NCI-H128 (cell line): Measurements from ENCODE around the gene PLEKHM2.
"Not testable (repeated sequence)": the region's sequence is repeated elsewhere in the genome, so short reads cannot be mapped to it uniquely, and the experiment has no call there.

Experiments used
- DNase-seq: peaks from one replicate; lab custom pipeline; 2025; ENCODE audit not compliant: unreplicated experiment; lab: John Stamatoyannopoulos, UW

PLEKHM2 gene

GRCh38 chr1:15676688-15677661 is 7.1 kb upstream of the PLEKHM2 start:
- DNase-seq: no peak

DNA sequence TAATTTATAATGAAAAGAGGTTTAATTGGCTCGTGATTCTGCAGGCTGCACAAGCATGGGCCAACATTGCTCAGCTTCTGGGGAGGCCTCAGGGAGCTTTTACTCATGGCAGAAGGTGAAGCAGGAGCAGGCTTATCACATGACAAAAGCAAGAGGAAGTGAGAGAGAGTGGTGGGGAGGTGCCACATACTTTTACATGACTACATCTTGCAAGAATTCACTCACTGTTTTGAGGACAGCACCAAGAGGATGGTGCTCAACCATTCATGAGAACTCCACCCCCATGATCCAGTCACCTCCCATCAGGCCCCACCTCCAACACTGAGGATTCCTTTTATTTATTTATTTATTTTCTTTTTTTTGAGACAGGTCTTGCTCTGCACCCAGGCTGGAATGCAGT is 5.5 kb upstream of the PLEKHM2 start:
- DNase-seq: no peak

- DNase-seq: no peak
These were observed 4.0 kb upstream of the PLEKHM2 start for GRCh38 chr1:15680131-15680530.

- no peak for DNase-seq
These were observed 3.4 kb upstream of the PLEKHM2 start for GRCh38 chr1:15680561-15681348.

DNA sequence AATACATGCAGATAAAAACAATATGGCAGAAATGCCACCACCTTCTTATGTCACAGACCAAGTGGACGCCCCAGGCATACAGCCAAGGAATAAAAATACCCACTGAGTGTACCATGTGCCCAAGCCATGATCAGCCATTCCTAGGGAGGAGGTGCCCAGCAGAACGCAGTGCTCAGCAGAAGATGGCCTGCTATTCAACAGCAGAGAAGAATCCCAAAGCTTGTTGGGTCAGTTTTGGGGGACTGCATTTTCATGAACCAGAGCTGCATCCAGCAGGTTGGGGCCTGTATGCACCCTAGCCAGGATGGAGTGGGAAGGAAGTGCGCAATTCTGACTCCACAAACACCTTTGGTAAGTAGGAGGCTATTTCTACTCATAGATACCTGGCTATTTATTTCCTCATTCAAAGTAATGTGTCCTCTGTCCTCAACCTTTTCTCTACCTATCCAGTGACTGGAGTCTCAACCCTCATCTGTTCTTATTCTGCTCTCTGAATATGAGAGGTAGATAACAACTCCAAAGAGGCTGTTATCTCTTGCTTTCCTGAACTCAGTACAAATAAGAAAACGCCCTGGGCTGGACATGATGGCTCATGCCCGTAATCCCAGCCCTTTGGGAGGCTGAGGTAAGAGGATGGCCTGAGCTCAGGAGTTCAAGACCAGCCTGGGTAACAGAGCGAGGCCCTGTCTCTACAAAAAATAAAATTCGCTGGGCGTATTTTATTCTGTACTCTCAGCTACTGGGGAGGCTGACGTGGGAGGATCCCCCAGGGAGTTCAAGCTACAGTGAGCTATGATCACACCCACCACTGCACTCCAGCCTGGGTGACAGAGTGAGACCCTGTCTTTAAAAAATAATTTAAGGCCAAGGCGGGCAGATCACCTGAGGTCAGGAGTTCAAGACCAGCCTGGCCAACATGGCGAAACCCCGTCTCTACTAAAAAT is 2.5 kb upstream of the PLEKHM2 start:
- DNase-seq: no peak

- no peak for DNase-seq
These were observed 1.2 kb upstream of the PLEKHM2 start for GRCh38 chr1:15682936-15683341.

- DNase-seq: no peak
These were observed 628 bp upstream of the PLEKHM2 start for GRCh38 chr1:15683345-15684039.

GRCh38 chr1:15684468-15685291 is 560 bp downstream of the PLEKHM2 start:
- DNase-seq: no peak

DNA sequence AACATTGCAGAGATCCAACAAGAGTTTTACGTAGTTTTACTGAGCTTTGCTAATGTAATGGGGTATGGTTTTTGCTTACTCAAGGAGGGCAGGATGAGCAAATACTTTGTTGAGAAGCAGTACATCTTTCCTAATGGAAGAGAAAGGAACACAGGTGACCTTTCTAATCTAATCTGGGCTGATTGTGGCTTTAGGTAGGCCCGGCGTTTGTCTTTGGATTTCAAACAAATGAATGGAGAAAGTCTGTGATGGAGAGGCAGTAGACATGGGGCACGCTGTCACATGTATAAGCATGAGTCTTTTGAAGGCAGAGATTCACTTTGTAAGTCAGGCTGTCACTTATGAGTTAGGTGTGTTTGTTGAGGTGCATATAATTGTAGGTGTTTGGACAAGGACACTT is 1.7 kb downstream of the PLEKHM2 start:
- DNase-seq: no peak

- DNase-seq: no peak
These were observed 3.3 kb downstream of the PLEKHM2 start for GRCh38 chr1:15687446-15687845.

DNA sequence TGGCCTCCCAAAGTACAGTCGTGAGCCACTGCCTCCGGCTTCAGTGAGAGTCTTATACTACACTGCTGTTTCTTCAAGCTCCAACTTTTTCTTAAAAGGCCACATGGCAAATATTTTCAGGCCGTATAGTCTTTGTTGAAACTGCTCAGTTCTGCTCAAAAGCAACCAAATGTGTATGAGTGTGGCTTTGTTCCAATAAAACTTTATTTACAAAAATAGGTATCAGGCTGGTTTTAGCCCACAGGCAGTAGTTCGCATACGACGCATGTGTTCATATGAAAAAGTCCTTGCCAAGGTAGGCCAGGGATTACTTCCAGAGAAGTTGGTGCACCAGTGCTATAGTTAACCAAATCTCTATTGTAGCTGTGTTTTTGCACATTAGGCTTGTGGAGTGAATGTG is 6.2 kb downstream of the PLEKHM2 start:
- DNase-seq: no peak

DNA sequence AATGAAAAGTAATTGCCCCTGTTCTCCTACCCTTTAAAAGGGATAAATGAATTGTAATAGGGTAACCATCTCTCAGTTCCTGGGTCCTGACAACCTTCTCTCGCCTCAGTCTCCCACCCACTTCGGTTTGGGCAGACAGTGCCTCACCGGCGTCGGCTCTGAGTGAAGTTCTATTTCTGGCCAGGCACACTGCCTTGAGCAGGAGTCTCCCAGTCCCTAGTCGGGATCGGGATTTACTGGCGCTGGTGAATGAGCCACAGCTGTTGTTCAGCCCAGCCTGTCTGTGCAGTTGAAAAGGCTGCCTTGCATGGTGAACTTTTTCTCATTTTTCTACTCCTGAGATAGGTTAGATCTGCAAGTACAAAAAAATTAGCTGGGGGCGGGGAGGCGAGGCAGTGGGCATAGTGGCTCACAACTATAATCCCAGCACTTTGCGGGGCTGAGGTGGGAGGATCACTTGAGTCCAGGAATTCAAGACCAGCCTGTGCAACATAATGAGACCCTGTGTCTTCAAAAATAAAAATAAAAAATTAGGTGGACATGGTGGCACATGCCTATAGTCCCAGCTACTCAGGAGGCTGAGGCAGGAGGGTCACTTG is 7.4 kb downstream of the PLEKHM2 start:
- no peak for DNase-seq

DNA sequence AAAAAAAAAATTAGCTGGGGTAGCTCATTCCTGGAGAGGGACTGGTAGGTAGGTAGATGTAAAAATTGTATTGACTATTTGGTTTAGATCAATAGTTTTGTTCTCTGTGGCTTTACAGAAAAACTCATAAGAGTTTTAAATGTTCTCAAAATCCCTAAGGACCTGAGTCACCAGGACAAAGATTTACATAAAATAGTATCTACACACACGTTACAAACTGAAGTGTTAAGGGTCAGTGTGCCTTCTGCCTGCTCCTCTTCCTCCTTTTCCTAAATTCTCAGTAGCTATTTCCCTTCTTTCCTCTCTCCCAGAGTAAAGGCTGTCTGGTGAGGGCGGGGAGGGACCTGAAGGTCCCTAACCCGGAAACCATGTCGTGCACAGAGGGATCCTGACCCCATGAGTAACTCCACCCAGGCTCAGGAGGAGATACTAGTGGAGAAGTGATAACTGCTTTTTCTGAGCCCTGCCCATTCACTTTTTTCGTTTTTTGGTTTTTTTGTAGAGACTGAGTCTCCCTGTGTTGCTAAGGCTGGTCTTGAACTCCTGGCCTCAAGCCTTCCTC is 8.1 kb downstream of the PLEKHM2 start:
- DNase-seq: no peak

DNA sequence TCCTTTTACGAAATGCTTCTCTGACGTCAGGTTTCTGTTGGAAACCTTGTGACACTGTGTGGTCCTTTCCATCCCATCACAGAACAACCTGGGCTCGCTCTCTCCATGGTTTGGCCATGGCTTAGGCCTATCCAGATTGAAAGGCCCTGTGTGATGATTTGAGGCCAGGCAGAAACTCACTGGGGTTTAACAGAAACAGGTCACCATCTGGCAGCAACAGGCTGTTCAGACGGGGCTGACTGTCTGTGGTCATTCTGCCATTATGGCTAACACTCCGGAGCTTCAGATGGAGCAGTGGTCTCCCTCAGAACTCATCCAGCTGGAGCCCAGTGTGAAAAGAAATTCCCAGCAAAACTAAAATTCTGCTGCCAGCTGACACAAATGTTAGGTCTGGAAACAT is 9.3 kb downstream of the PLEKHM2 start:
- no peak for DNase-seq

DNA sequence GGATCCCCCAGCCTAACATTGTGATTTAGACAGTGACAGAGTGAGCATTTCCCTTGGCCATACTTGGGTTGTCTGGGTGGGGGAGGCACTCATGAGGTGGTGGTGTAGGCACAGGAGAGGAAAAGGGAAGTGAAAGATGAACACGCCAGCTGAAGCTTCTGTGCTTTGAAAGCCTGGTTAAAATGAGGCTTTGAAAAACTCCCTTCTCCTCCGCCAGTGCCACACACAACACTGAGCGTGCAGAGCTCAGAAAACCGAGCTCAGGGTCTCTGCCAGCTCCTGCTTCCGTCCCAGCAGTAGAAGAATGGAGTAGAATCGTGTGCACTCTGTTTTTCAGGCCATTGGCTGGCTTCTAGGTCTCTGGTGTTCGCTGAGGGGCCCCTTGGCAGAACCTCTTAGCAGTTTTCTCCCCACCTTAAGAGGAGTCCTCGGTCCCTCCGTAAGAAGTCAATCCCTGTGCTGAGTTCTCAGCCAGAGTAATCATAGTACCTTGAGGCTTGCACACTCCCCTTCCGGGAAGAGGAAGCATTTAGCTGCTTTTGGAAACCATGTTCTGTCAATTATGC is 12.9 kb downstream of the PLEKHM2 start:
- DNase-seq: no peak

GRCh38 chr1:15698201-15698600 is 14.1 kb downstream of the PLEKHM2 start:
- no peak for DNase-seq

DNA sequence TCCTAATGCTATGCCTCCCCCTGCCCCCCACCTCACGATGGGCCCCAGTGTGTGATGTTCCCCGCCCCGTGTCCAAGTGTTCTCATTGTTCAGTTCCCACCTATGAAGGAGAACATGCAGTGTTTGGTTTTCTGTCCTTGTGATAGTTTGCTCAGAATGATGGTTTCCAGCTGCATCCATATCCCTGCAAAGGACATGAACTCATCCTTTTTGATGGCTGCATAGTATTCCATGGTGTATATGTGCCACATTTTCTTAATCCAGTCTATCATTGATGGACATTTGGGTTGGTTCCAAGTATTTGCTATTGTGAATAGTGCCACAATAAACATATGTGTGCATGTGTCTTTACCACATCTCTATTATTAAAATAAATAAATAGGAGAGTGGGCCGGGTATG is 15.2 kb downstream of the PLEKHM2 start:
- not testable (repeated sequence) for DNase-seq

DNA sequence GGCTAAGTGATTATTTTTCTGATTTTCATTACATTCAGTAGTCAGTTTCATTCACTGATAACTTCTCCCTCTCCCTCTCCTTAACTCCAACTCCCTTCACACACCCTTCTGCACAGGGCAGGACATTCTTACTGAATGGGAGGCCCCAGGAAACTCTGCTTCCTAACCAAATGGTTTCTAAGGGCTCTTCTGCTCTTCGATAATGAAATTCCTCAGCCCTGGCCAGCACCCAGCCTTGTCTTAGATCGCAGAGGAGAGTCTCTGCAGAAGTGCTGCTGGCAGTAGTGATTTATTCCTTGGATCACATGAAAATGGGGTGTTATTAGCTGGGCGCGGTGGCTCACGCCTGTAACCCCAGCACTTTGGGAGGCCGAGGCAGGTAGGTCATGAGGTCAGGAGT is 16.4 kb downstream of the PLEKHM2 start:
- no peak for DNase-seq
